K562 (cell line): ENCODE measurements around the gene MUC5AC. TPM values are rescaled to one million over a fixed set of nuclear protein-coding genes. Genes with fewer than 3 reads are reported as not detected.

Experiments used
- ATAC-seq: fragments of 200-7000 bp; cut with Tn5 transposase; 3 replicates; pipeline ENCODE4 v1.9.1; 2020; ENCODE audit warnings: moderate library complexity
- BruUV-seq: library from RNA; stranded (reverse); fragments of 400-500 nt; replicated peaks from 2 replicates; lab custom pipeline; 2021; lab: Mats Ljungman, UMichigan
- CTCF ChIA-PET: fragments of 300-600 bp; formaldehyde crosslinking; extraction: SDS; loops from one replicate; lab custom pipeline; 2021; ENCODE audit warnings: low intra/inter-chr PET ratio; lab: Yijun Ruan, JAX
- POLR2A ChIA-PET: fragments of 300-600, 350-650 bp; sonication (Branson Sonifier 250); formaldehyde crosslinking; extraction: SDS; loops from one replicate; lab custom pipeline; 2021; ENCODE audit warnings: antibody characterized with exemption, inconsistent platforms; lab: Yijun Ruan, JAX
- DNase-seq, 4 experiments: peaks; one replicate each; pipeline versions ENCODE4 v3.0.0 to v3.0.0-alpha.2; 2011 to 2018; ENCODE audit warnings: low spot score in 3 of 4, mixed read lengths in 3 of 4; ENCODE audit errors: extremely low read depth in 1 of 4
- FAIRE-seq: peaks from 2 replicates; lab custom pipeline; 2011; peaks lifted over from hg19 to GRCh38; lab: Jason Lieb, UNC
- H2AFZ ChIP-seq: 2 replicates; pipeline ENCODE4 v1.6.0; 2011; ENCODE audit warnings: low read depth, low read length, control low read depth, inconsistent platforms
- H3K27ac ChIP-seq: fragments of 200-600 bp; 3 replicates; pipeline ENCODE4 v1.8.0; 2011; ENCODE audit warnings: low read depth, mild to moderate bottlenecking, control low read depth, inconsistent platforms, low read length, moderate library complexity, mixed read lengths; ENCODE audit errors: extremely low read depth
- H3K27me3 ChIP-seq, 2 experiments: fragments of 300-600 bp in 1 of 2; 2 replicates in 1 of 2; 3 replicates in 1 of 2; pipeline versions ENCODE4 v1.6.0 to v1.8.0; 2011; ENCODE audit warnings: inconsistent platforms in 2 of 2, low read length in 2 of 2, mild to moderate bottlenecking in 1 of 2, mixed read lengths in 1 of 2, moderate library complexity in 1 of 2; ENCODE audit not compliant: control insufficient read depth in 2 of 2, insufficient read depth in 2 of 2
- H3K36me3 ChIP-seq: fragments of 300-600 bp; 3 replicates; pipeline ENCODE4 v1.8.0; 2011; ENCODE audit warnings: mild to moderate bottlenecking, low read length, inconsistent platforms; ENCODE audit not compliant: control insufficient read depth, insufficient read depth
- H3K4me1 ChIP-seq, 2 experiments: fragments of 200-600 bp in 1 of 2; replicated peaks in 1 of 2; 2 replicates in 1 of 2; 3 replicates in 1 of 2; pipeline versions ENCODE4 v1.5.1 to v1.8.0; 2011; ENCODE audit warnings: inconsistent platforms in 2 of 2, low read length in 2 of 2, mild to moderate bottlenecking in 1 of 2, mixed read lengths in 1 of 2, moderate library complexity in 1 of 2; ENCODE audit not compliant: control insufficient read depth in 2 of 2, insufficient read depth in 2 of 2
- H3K4me2 ChIP-seq: 2 replicates; pipeline ENCODE4 v1.6.1; 2011; ENCODE audit warnings: low read length, control low read depth, inconsistent platforms, mixed read lengths; ENCODE audit not compliant: insufficient read depth
- H3K4me3 ChIP-seq: fragments of 200-600 bp; sonication (generic), shearing (Covaris generic); 2 replicates; pipeline ENCODE4 v1.5.1; 2016; ENCODE audit warnings: control low read depth, inconsistent platforms
- H3K79me2 ChIP-seq: fragments of 200-600 bp; 3 replicates; pipeline ENCODE4 v1.8.0; 2011; ENCODE audit warnings: low read length, inconsistent platforms; ENCODE audit not compliant: control insufficient read depth, insufficient read depth
- H3K9ac ChIP-seq, 2 experiments: 2 replicates each; pipeline versions ENCODE4 v1.6.0 to v1.6.1; 2011; ENCODE audit warnings: low read depth in 2 of 2, low read length in 2 of 2, control low read depth in 1 of 2, inconsistent platforms in 1 of 2, mild to moderate bottlenecking in 1 of 2, mixed read lengths in 1 of 2; ENCODE audit not compliant: insufficient read depth in 1 of 2
- H3K9me1 ChIP-seq: one replicate; pipeline ENCODE4 v1.6.0; 2011; ENCODE audit warnings: inconsistent platforms, mild to moderate bottlenecking, low read length, moderate library complexity; ENCODE audit not compliant: control insufficient read depth, insufficient read depth
- H3K9me3 ChIP-seq: replicated peaks from 2 replicates; pipeline ENCODE4 v1.5.1; 2011; ENCODE audit warnings: low read depth, low read length, inconsistent platforms; ENCODE audit not compliant: control insufficient read depth, insufficient read depth
- H4K20me1 ChIP-seq: replicated peaks from 2 replicates; pipeline ENCODE4 v1.6.1; 2011; ENCODE audit warnings: low read length, inconsistent platforms, mixed read lengths; ENCODE audit not compliant: control insufficient read depth, insufficient read depth
- DIDO1 ChIP-seq: fragments of 450-650 bp; IDR thresholded peaks from 2 replicates; pipeline ENCODE4 v1.6.1; 2016; ENCODE audit warnings: low read depth, missing biosample characterization, missing genetic modification characterization
- KAT7 ChIP-seq: sonication (generic); formaldehyde crosslinking; IDR thresholded peaks from 2 replicates; pipeline ENCODE4 v1.8.0; 2022; ENCODE audit warnings: missing genetic modification reagents, mild to moderate bottlenecking, borderline replicate concordance
- LCOR ChIP-seq: sonication (generic); formaldehyde crosslinking; IDR thresholded peaks from 2 replicates; pipeline ENCODE4 v1.8.0; 2022; ENCODE audit warnings: mild to moderate bottlenecking, missing genetic modification reagents
- NFIC ChIP-seq: fragments of 450-650 bp; IDR thresholded peaks from 2 replicates; pipeline ENCODE4 v1.6.1; 2017; ENCODE audit warnings: mild to moderate bottlenecking, inconsistent platforms
- PTTG1 ChIP-seq: fragments of 450-650 bp; IDR thresholded peaks from 2 replicates; pipeline ENCODE4 v1.6.1; 2016; ENCODE audit warnings: low read depth, mild to moderate bottlenecking, missing genetic modification characterization, missing compliant biosample characterization
- STAT5B ChIP-seq: fragments of 250-450 bp; sonication (Bioruptor Pico); IDR thresholded peaks from 2 replicates; pipeline ENCODE4 v1.8.0; 2021; ENCODE audit warnings: mild to moderate bottlenecking, inconsistent platforms
- ZNF41 ChIP-seq: fragments of 250-450 bp; sonication (Bioruptor Pico); conservative IDR thresholded peaks from 2 replicates; pipeline ENCODE4 v1.4.0; 2020; ENCODE audit warnings: mild to moderate bottlenecking
- WGBS: fragments of 100-300 bp; shearing (Covaris generic); methylation state at CpG from one replicate; pipeline ENCODE4 v1.1.6; 2016; ENCODE audit warnings: low coverage, mixed read lengths; ENCODE audit not compliant: insufficient coverage; ENCODE audit errors: missing lambda C conversion rate; 5-methylcytosine and 5-hydroxymethylcytosine counted together
- in situ Hi-C: fragments of 300-500 bp; cut with MboI; formaldehyde crosslinking; loops from 4 replicates; pipeline ENCODE4 v1.15.0; 2018; ENCODE audit warnings: inconsistent platforms, mixed read lengths
- intact Hi-C: fragments of 100-400 bp; cut with micrococcal nuclease; formaldehyde crosslinking; loops from 2 replicates; pipeline ENCODE4 v1.14.2; 2022
- polyA plus RNA-seq, 8 experiments: library from polyadenylated mRNA; depleted of rRNA in 4 of 8; stranded (reverse) in 5 of 8; unstranded in 3 of 8; fragments of >200 nt; fragmentation: Nextera tagmentation in 2 of 8; fragmentation: Illumina TruSeq in 1 of 8; extraction: Ambion mirVana in 2 of 8; extraction: Trizol in 1 of 8; gene quantifications; 2 replicates each; pipeline versions ENCODE4 v1.2.1 to v1.2.3, GENCODE V29; 2011 to 2014; ENCODE audit warnings: inconsistent platforms in 1 of 8, missing spikeins in 1 of 8
- total RNA-seq, 7 experiments: library from RNA; depleted of rRNA in 6 of 7; stranded (reverse); fragments of >200 nt in 6 of 7; fragmentation: Illumina TruSeq in 2 of 7; extraction: Trizol in 2 of 7; gene quantifications; 2 replicates each; pipeline versions ENCODE4 v1.2.1 to v1.2.3, GENCODE V29; 2011 to 2021; ENCODE audit warnings: low replicate concordance in 1 of 7
- TF ChIP-seq, protein P1 (sequence below): fragments of 250-450 bp; sonication (Bioruptor Pico); IDR thresholded peaks from 2 replicates; pipeline ENCODE4 v1.5.0; 2021; ENCODE audit warnings: mild to moderate bottlenecking, borderline replicate concordance

Gene MUC5AC
- total and polyA plus RNA-seq, 9 of the 15 experiments (the other 6 are each of a cell fraction or from before 2014, with no cell fraction given): not detected

DNA sequence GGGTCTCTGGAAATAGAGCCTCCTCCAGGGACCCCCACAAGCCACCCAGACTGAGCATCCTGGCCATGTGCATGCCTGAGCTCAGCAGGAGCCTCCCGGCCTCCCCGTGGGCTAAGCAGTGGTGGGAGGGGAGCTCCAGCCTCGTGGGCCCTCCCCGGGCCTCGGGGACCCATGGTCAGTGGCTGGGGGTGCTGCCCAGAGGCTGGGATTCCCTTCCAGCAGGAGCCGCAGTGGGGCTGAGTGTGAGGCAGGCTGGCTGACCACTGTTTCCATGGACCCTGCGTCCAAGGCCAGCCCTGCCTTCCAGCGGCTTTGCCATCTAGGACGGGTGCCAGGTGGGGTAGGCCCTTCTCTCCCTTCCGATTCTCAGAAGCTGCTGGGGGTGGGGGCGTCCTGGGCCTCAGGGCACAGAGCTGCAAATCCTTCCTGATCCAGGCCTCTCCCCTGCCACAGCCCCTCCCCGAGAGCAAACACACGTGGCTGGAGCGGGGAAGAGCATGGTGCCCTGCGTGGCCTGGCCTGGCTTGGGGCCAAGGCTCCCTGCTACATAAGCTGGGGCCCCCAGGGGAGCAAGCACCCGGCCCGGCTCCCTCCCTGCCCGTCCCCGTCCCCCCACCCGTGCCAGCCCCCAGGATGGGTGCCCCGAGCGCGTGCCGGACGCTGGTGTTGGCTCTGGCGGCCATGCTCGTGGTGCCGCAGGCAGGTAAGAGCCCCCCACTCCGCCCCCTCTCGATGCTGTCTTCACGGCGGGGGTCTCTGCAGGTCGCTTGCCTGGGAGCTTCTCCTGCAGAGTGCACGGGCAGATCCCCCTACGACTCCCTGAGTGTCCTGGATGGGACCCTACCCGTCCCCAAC is 65.0 kb downstream of the MUC5AC start, which contains the start of gene MUC5B:
TSS of gene MUC5B (plus strand) at position 576 of the 855 bp plus-strand sequence. CDS start at position 634, 58 bp downstream.
- Histone ChIP-seq H3K79me2 (no peaks in the 10 kb centered on the region), H3K9me1 (no peaks in the 10 kb centered on the region), H3K4me2 (no peak within 1 kb of the TSS), H3K27me3 (peaks cover 0 to 66% of the 10 kb centered on the region in 2 experiments; a peak in 3 of 5 replicates), H3K27ac (no peak within 1 kb of the TSS), H3K4me3 (no peak within 1 kb of the TSS), H3K36me3 (no peaks in the 10 kb centered on the region), H4K20me1 (0 out of 2 replicates have a peak, but pooled peaks cover 3% of the 10 kb centered on the region), H3K9ac (no peak within 1 kb of the TSS), H3K9me3 (no peaks in the 10 kb centered on the region), H2AFZ (no peak within 1 kb of the TSS), H3K4me1 (peaks cover 0 to 72% of the 10 kb centered on the region in 2 experiments; a peak in 2 of 5 replicates)
- no peak for TF ChIP-seq LCOR
- no peak for TF ChIP-seq PTTG1 (tag)
- TF ChIP-seq, protein P1, sequence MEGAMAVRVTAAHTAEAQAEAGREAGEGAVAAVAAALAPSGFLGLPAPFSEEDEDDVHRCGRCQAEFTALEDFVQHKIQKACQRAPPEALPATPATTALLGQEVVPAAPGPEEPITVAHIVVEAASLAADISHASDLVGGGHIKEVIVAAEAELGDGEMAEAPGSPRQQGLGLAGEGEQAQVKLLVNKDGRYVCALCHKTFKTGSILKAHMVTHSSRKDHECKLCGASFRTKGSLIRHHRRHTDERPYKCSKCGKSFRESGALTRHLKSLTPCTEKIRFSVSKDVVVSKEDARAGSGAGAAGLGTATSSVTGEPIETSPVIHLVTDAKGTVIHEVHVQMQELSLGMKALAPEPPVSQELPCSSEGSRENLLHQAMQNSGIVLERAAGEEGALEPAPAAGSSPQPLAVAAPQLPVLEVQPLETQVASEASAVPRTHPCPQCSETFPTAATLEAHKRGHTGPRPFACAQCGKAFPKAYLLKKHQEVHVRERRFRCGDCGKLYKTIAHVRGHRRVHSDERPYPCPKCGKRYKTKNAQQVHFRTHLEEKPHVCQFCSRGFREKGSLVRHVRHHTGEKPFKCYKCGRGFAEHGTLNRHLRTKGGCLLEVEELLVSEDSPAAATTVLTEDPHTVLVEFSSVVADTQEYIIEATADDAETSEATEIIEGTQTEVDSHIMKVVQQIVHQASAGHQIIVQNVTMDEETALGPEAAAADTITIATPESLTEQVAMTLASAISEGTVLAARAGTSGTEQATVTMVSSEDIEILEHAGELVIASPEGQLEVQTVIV: no peak
- TF ChIP-seq ZNF41: no peak
- no peak for TF ChIP-seq DIDO1
- no peak for TF ChIP-seq KAT7 (CRISPR knock-in tag)
- no peak for TF ChIP-seq STAT5B (CRISPR knock-in tag)
- peak; percentile 47 for TF ChIP-seq NFIC
- POLR2A ChIA-PET: interaction anchor here (0.6 kb wide), 1 partner anchor 216 kb away, joined by 3 read pairs; no protein-coding TSS in a partner anchor
- in situ Hi-C loops: no loop called here
- BruUV-seq: no TSS peak
- FAIRE-seq: no peak
- ATAC-seq: no peak
- CTCF ChIA-PET: no interaction called here
- WGBS: 14% methylated on average over 21 of the region's 36 CpGs
- intact Hi-C loops: no loop called here
- no peak for DNase-seq
